HG02938 (cell line): ENCODE measurements around the gene DCLRE1B.
"Not testable (repeated sequence)": the region's sequence is repeated elsewhere in the genome, so short reads cannot be mapped to it uniquely, and the experiment has no call there.

ENCODE experiments used
- ATAC-seq: cut with Tn5 transposase; IDR thresholded peaks from one replicate; pipeline ENCODE4 v1.9.1; 2021; ENCODE audit warnings: mild to moderate bottlenecking, moderate library complexity; ENCODE audit not compliant: unreplicated experiment

Gene DCLRE1B

DNA sequence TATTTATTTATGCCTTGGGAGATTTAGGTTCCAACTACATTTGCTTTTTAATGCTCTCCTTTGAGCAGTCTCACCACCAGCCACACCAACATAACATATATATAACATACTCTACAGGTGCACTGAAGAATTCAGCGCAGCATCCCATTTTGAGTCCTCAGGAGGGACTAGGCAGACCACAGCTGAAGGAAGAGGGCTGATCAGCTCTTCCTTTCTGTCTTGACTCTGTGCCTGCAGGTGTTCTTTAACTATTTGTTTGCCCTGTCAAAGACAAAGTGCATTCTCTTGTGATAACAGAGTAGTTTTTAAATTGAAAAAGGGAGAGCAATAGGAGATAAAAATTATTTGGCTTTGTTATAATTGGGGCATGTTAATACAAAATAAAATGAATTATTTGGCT is 41.0 kb downstream of the DCLRE1B start:
- no peak for ATAC-seq

- ATAC-seq = no peak
Measured at GRCh38 chr1:113946678-113947387, 41.7 kb downstream of the DCLRE1B start.

DNA sequence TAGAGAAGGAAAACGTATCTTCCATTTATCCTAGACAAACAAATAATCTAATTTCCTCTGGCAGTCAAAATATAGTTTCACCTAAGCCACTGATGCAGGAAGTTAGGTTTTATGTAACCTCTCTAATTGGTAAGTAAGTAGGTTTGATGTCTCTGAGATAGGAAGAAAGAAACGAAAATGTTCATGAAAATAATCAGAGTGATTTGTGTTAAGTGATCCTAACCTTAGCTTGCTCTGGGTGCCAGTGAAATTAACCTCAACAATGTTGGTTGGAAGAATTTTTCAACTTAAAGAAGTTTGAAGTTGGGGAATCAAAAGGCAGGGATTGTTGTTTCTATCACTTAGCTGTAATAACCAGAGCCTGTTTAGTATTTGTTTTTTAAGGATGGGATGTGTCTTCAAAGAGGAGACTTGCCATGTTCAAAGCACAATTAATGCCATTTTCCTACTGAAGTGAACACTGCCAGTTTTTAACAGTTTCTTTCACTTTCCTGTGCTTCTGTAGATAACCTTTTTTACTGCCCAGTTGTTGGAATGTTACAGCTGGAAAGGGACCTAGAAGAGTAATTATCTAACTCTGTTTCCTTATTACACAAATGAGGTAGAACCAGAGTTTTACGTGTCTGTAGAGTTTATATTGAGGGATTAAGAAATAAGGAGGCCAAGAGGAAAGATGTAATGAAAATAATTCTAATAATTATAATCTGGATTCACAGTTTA is 42.4 kb downstream of the DCLRE1B start:
- no peak for ATAC-seq

GRCh38 chr1:113948151-113948550 is 43.0 kb downstream of the DCLRE1B start:
- ATAC-seq = not testable (repeated sequence)

GRCh38 chr1:113949007-113949406 is 43.9 kb downstream of the DCLRE1B start:
- no peak for ATAC-seq

DNA sequence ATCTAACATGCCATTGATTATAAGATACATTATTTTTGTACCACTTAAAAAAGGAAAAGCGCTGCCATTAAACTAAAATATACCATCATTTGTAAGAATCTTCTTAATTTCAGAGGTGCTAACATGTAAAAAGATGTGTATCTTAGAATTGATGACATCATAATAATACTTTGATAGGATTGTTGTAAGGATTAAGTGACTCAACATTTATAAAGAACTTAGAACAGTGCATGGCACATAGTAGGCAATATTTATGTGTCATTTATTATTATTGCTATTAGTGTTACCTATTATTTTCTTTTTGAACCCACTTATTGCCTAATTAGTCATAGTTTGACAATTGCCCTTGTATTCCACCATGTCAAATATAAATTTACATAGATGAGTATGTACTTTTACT is 45.8 kb downstream of the DCLRE1B start:
- no peak for ATAC-seq

- ATAC-seq = no peak
Measured at GRCh38 chr1:113951719-113952118, 46.6 kb downstream of the DCLRE1B start.

DNA sequence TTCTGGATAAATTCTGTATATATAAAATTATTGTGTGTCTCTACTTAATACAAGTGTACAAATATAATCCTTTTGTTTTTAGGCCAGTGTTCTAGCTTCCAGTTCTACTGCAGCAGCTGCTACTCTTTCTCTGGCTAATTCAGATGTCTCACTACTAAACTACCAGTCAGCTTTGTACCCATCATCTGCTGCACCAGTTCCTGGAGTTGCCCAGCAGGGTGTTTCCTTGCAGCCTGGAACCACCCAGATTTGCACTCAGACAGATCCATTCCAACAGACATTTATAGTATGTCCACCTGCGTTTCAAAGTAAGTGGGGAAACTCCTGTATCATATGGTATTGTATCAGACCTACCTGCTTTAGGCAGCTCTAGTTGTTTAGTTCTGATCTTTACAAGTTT is 52.9 kb downstream of the DCLRE1B start:
- ATAC-seq = no peak

- ATAC-seq = no peak
Measured at GRCh38 chr1:113958691-113959090, 53.6 kb downstream of the DCLRE1B start.

GRCh38 chr1:113963281-113963906 is 58.3 kb downstream of the DCLRE1B start:
- ATAC-seq = no peak
